ENCODE data around the gene DUOX1. TPM values are rescaled to one million over a fixed set of nuclear protein-coding genes. Genes with fewer than 3 reads are reported as not detected.
"Not testable (repeated sequence)": the region's sequence is repeated elsewhere in the genome, so short reads cannot be mapped to it uniquely, and the experiment has no call there.

DUOX1 gene
- total RNA-seq (2014; rRNA removed; shearing (Covaris generic); ENCODE audit: low replicate concordance), result not detected in 2 replicates

- in situ Hi-C loops (cut with HindIII; ENCODE audit: low pct_unique_long_range_greater_than_20kb, low sequenced_read_pairs), result no loop called here
- no peak for DNase-seq (ENCODE audit: low read depth)
Observed at GRCh38 chr15:45129651-45130129, at the start of gene DUOX1, which contains the start of gene DUOXA1. TSS of gene DUOX1 (plus strand) at chr15:45129994. CDS start at chr15:45131967, 1,973 bp downstream. TSS of gene DUOXA1 (minus strand) at chr15:45129879. CDS start at chr15:45123014, 6,865 bp downstream.

DNA sequence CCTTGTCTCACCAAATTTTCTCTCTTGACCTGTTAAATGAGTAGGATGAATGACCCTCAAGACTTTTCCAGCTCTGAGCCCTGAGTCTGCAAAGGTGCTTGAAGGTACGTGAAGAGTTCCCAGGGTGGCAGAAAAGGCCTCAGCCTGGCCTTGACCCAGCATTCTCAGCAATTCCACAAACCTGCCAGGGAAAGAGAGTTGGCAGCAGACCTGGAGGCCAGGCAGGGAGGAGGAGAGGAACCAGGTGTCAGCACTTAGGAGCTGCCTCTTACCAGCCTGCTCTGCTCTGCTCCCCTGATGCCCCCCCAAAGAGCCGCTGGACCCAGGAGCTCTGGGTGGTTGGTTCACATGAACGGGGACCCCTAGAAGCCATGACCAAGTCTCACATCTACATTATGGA, 49.2 kb upstream of the DUOX1 start:
- DNase-seq (ENCODE audit: low read depth); in situ Hi-C loops (cut with HindIII; ENCODE audit: low pct_unique_long_range_greater_than_20kb, low sequenced_read_pairs): not testable (repeated sequence)

GRCh38 chr15:45082412-45082811, 47.4 kb upstream of the DUOX1 start:
- in situ Hi-C loops (cut with HindIII; ENCODE audit: low pct_unique_long_range_greater_than_20kb, low sequenced_read_pairs); DNase-seq (ENCODE audit: low read depth): not testable (repeated sequence)

DNA sequence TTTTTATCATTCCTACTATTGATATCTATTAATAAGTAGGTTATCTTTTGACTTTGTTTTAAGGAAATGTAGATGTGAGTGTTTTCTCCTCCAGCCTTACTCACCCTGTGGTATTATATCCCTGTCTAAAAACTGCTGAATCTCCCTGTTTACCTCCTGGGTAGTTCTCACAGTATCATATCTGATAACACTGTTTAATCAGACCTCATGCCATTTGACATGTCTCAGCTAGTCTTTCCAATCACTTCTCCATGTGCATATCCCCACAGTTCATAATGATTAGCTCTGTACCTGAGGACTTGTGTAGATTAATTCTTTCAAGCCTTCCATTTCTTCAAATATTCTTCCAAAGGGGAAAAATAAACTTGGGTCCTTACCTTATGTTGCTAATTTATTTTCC, 46.6 kb upstream of the DUOX1 start:
- in situ Hi-C loops (cut with HindIII; ENCODE audit: low pct_unique_long_range_greater_than_20kb, low sequenced_read_pairs), result no loop called here

DNA sequence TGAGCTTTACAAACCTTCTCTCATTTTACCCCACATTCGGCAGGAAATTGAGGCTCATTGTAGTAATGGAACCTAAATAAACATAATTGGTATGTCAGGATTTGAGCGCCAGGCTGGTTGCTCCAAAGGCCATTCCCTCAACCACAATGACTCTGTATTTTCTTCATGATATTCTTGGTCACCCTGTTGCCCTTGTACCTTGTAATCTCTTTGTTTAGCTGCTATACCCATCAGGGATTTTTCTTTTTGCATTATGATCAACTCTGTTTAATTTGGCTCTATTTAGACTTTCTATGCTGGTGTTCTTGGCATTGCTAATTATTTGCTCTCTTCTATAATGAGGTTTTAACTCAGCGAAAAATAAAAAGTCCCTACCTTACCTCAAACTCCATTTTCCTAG, 45.6 kb upstream of the DUOX1 start:
- DNase-seq (ENCODE audit: low read depth), result no peak
- in situ Hi-C loops (cut with HindIII; ENCODE audit: low pct_unique_long_range_greater_than_20kb, low sequenced_read_pairs), result no loop called here

More for the DNA sequence above, 46.6 kb upstream of the DUOX1 start:
- DNase-seq (ENCODE audit: low read depth), result no peak

DNA sequence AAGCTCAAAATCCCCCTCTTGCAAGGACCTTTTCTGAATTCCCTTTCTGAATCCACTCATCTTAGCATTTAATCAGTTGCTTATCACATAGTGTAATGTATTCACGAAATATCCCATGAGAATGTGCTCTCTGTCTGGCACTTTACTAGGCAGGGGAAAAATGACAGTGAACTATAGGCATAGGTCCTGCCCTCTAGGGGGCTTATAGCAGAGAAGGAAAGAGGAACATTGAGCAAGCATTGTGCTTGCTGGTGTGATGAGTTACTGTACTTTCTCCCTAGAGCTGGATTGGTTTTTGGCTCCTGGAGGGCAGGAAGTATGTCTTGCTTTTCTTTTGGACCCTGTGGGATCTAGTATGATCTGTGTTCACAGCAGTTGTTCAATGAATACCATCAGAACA, 42.3 kb upstream of the DUOX1 start:
- DNase-seq (ENCODE audit: low read depth), result no peak
- in situ Hi-C loops (cut with HindIII; ENCODE audit: low pct_unique_long_range_greater_than_20kb, low sequenced_read_pairs), result no loop called here

- DNase-seq (ENCODE audit: low read depth), result no peak
- in situ Hi-C loops (cut with HindIII; ENCODE audit: low pct_unique_long_range_greater_than_20kb, low sequenced_read_pairs), result no loop called here
Observed at GRCh38 chr15:45088801-45089711, 40.7 kb upstream of the DUOX1 start.

DNA sequence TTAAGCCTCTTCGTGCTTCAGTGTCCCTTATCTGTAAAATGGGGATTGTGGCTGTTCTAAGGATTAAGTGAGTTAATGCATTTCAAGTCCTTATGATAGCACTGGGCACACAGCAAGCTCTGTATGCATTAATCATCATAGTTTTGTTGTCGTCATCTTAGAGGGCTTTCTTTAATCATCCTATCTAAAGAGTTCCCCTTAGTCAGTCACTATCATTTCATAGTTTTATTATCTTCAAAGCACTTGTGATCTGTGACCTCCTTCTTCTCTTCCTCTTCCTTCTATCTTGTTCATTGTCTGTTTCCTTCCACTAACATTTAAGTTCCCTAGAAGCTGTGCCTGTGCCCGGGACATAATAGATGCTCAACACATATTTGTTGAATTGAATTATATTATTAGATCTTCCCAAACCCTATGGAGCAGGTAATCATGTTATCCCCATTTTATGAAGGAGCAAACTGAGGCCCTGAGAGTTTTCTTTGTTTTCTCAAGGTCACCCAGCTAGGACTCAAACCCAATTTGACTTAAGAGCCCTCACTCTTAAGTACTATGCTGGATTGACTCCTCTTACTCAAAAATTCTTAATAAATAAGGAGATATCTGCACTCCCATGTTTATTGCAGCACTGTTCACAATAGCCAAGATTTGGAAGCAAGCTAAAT, 40.0 kb upstream of the DUOX1 start:
- DNase-seq (ENCODE audit: low read depth), result no peak
- in situ Hi-C loops (cut with HindIII; ENCODE audit: low pct_unique_long_range_greater_than_20kb, low sequenced_read_pairs), result no loop called here

DNA sequence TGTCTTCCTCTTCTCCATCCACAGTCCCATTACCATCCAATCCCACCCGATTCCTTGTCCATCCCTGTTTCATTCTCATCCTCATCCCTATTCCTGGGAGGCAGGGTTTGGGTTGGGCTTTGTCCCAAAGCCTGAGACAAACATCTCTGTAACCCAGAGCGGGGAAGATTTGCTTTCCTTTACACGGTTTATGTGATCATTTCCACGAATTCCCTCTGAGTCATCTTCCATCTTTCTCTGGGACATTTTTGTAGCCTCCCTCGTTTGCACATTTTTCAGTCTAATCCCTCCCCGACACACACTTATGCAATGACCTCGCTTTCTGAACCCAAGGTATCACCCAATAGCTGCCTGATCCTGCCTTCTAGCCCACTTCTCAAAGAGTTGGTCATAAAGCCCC, 38.6 kb upstream of the DUOX1 start:
- DNase-seq (ENCODE audit: low read depth), result no peak
- in situ Hi-C loops (cut with HindIII; ENCODE audit: low pct_unique_long_range_greater_than_20kb, low sequenced_read_pairs), result no loop called here

DNA sequence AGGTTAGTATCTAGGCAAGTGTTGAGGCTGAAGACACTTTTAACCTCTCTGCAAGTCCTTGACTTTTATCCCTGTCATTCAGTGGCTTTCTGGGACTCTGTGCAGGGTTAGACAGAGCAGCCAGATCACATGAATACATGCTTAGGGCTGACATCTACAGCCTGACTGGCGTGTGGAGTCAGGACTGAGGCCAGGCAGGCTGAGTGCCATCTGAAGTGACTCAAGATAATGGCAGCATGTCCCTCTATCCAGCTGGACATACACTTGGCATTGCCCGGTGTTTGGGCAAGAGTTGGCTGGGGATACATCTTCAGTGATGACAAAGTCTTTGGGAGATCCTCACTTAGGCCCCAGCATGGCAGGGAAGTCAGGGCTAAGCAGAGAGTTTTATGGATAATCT, 38.2 kb upstream of the DUOX1 start:
- in situ Hi-C loops (cut with HindIII; ENCODE audit: low pct_unique_long_range_greater_than_20kb, low sequenced_read_pairs), result no loop called here
- DNase-seq (ENCODE audit: low read depth), result no peak

- in situ Hi-C loops (cut with HindIII; ENCODE audit: low pct_unique_long_range_greater_than_20kb, low sequenced_read_pairs), result no loop called here
- DNase-seq (ENCODE audit: low read depth), result no peak
Observed at GRCh38 chr15:45093013-45093412, 36.8 kb upstream of the DUOX1 start.

GRCh38 chr15:45093622-45094357, 36.0 kb upstream of the DUOX1 start:
- no peak for DNase-seq (ENCODE audit: low read depth)
- in situ Hi-C loops (cut with HindIII; ENCODE audit: low pct_unique_long_range_greater_than_20kb, low sequenced_read_pairs), result no loop called here

- no peak for DNase-seq (ENCODE audit: low read depth)
- in situ Hi-C loops (cut with HindIII; ENCODE audit: low pct_unique_long_range_greater_than_20kb, low sequenced_read_pairs), result no loop called here
Observed at GRCh38 chr15:45094358-45094730, 35.5 kb upstream of the DUOX1 start.

- no peak for DNase-seq (ENCODE audit: low read depth)
- in situ Hi-C loops (cut with HindIII; ENCODE audit: low pct_unique_long_range_greater_than_20kb, low sequenced_read_pairs), result no loop called here
Observed at GRCh38 chr15:45095661-45096060, 34.1 kb upstream of the DUOX1 start.

DNA sequence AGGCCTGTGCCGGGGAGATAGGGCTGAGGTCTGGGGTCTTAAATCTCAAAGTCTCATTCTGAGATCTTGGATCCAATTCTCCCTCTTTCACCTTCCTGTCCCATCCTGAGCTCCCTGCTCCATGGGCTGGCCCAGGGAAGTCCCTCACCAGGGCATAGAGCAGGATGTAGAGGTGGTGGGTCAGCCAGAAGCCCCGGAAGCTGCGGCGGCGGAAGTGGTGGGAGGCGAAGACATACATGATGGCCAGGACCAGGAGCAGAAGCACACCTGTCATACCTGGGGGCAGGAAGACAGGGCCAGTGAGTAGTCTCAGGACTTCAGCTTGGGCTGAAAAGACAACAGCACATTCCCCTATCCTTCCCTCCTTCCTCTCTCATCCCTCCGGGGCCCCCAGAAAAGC, 32.3 kb upstream of the DUOX1 start:
- no peak for DNase-seq (ENCODE audit: low read depth)
- in situ Hi-C loops (cut with HindIII; ENCODE audit: low pct_unique_long_range_greater_than_20kb, low sequenced_read_pairs), result no loop called here

DNA sequence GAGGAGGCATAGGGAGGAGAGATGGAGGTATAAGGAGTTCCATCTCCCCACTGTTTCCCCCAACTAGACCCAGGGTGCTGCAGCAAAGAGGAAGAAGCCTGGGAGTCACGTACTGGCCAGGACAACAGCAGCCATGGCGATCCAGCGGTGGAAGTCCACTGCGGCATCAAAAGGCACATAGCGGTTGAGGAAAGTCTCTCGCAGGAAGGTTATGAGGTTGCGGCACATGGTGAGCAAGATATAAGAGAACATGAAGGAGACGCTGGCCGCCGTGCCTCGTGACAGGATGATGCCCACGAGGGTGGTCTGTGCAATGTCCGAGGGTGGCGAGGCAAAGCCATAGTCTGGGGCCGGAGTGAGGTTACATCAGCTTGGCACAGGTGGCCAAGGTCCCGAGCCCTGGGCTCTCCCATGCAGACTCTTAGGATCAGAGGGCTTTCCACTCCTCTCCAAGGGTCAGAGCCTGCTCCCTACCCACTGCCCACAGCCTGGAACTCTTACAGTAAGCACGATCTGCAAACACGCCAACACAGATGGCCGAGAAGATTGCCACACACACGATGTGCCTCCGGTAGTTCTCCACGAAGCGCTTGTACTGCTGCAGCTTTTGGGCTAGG, 30.1 kb upstream of the DUOX1 start:
- in situ Hi-C loops (cut with HindIII; ENCODE audit: low pct_unique_long_range_greater_than_20kb, low sequenced_read_pairs), result no loop called here
- DNase-seq (ENCODE audit: low read depth), result no peak

DNA sequence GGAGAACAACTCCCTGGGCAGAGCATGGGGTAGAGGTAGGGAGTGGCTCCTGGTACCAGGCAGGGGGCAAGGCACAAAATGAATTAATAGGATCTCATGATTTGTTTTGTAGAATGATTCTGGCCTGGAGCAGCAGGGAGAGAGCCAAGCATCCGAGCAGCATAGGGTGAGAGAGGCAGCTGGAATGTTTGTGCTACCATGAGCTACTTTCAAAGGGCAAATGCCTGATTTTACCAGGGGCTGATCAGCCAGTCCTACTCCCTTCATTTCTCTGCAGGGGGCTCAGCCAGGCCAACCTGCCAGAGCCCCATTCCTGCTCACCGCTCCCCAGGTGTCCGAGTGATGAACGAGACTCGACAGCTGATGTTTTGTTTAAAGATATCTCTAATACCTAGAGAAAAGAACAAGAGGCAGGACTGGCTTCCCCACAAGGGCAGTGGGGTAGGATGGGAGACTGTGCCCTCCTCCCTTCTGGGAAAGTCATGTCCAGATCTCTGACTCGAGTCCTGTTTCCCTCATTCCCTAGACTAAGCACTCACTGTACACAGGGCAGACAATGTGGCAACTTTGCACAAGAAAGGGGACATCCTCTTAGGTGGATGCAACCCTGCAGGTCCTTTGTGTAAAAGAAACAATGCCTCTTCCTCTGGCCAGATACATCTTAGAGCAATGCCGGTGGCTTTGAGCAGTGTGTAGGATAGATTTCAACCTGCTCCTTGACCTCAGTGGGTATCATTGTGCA, 28.7 kb upstream of the DUOX1 start:
- no peak for DNase-seq (ENCODE audit: low read depth)
- in situ Hi-C loops (cut with HindIII; ENCODE audit: low pct_unique_long_range_greater_than_20kb, low sequenced_read_pairs), result no loop called here

DNA sequence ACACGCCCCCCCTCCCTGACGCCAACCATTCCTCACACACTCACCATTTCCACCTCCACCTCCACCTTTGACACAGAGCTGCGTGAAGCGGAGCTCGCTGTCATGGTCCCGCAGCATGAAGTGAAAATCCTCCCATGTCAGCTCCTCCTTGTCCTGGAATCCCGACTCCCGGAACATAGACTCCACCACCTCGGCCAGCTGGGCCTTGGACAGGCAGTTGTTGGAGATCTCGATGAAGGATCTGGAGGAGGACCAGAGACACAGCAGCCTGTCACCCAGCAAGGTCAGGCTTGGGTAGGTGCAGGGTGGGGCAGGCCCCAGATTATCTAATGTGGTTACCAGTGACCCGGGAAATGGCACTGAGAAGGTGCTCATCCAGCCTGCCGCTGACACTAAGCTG, 28.0 kb upstream of the DUOX1 start:
- in situ Hi-C loops (cut with HindIII; ENCODE audit: low pct_unique_long_range_greater_than_20kb, low sequenced_read_pairs), result no loop called here
- DNase-seq (ENCODE audit: low read depth), result no peak
